GM19240 (cell line): ENCODE measurements around the gene PTS.

ENCODE experiments used
- DNase-seq: peaks from one replicate; pipeline ENCODE4 v3.0.0; 2011; ENCODE audit warnings: low spot score; ENCODE audit not compliant: insufficient read length

The PTS gene

GRCh38 chr11:112260490-112260889 is 34.3 kb downstream of the PTS start, which contains the start of gene PLET1:
Gene PLET1, minus strand, starts transcription at chr11:112260860. Its CDS starts 271 bp downstream, at chr11:112260589.
- no peak for DNase-seq

- no peak for DNase-seq
These were observed 39.6 kb downstream of the PTS start for GRCh38 chr11:112265659-112266409.

DNA sequence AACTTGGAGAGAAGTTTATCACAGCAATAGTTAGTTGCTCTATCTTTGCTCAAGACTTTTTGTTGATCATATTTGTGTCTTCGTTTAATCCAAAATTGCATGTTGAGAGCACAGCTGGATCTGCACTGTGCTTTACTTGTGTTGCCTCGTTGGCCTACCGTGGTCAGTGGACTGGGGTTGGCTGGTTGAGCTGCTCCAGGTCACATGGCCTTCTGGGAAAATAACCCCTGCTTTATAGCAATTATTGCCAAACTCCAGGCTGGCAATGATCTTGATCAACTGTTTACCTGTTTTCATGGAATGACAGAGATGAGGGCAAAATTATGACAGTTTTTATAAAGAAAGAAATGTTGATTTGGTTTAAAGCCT is 40.2 kb downstream of the PTS start:
- no peak for DNase-seq

GRCh38 chr11:112267188-112267591 is 41.0 kb downstream of the PTS start:
- no peak for DNase-seq

- DNase-seq: no peak
These were observed 42.2 kb downstream of the PTS start for GRCh38 chr11:112268406-112268805.

DNA sequence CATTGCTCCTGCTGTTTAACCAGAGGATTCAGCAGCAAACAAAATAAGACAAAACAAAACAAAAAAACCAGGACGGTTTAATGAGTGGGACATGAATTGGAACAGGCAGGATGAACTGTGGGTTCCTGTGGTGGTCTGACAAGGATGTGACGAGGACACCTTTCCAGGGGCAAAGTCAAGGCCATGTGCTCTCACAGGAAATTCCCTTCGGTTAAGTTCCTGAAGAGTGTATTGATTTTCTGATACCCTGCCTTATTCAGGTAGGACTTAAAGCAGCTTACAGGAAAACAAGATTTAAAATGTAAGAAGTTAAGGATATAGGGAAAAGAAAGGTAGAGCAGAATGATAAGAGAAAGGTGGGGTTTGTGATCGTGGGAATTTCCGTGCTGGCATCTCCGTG is 42.9 kb downstream of the PTS start:
- no peak for DNase-seq

DNA sequence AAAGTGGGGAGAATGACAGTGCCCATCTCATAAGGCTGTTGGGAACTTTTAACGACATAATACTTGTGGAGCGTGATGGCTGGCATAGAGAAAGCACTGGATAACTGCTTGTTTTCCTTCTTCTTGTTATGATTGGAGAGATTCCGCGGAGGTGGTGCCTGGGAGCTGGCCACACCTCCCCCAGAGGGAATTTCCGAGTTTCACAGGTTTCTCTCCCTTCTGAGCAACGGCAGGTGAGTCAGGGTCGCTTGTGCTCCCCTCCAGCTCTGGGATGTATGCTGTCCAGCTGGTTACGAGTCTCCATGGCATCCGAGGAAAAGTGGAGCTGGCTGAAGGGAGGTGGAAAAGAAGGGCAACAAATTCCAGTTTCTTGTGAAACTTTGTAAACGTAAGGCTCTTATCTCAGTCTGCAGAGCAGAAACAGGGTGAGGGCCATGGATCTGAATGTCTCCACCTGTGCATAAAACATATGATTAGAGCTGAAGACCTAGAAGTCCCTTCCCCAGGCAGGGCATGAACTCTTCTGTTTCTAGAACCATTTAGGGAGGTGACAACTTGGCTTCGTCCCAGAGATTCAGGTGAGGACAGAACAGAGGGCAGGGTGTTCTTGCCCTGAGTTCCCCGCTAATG is 44.4 kb downstream of the PTS start:
- DNase-seq: no peak

- no peak for DNase-seq
These were observed 45.0 kb downstream of the PTS start for GRCh38 chr11:112271242-112271641.

DNA sequence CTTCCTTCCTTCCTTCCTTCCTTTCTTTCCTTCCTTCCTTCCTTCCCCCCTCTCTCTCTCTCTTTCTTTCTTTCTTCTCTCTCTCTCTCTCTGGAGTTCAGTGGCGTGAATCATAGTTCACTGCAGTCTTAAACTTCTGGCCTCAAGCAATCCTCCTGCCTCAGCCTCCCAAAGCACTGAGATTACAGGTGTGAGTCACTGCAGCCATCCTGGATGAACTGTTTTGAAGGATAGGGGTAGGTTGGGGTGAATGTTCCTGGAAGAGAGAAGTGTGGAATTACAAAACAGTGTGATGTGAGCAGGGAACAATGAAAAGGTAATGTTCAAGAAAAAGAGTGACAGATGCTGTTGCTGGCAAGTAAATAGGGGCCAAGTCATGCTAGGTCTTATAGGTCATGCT is 46.8 kb downstream of the PTS start:
- no peak for DNase-seq

DNA sequence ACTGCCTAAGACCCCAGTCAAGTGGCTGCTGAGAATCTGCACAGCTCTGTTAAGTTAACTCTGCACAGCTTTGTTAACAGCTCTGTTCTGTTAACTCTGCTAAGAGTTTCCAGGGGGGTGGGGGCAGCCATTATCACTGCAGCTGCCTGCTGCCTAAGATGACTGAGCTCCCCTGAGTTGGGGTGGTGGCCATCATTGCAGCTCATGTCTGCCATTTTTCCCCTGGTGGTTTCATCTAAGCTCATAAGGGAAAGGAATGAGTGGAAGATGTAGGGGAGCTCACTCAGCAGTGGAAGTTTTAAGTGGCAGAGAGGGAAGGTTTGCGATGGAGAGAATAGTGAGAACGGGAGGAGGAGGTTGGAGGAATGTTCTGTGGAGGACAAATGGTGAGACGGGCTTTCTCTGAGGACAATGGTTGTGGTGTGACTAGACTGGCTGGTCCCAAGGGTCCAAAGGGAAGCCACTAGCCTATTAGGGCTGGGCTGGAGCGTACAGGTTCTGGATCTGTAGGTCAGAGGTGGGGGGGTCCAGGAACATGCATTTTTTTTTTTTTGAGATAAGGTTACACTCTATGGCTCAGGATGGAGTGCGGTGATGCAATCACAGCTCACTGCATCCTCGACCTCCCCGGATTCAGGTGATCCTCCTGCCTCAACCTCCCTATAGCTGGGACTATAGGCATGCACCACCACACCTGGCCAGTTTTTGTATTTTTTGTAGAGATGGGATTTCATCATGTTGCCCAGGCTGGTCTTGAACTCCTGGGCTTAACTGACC is 48.0 kb downstream of the PTS start:
- DNase-seq: no peak

DNA sequence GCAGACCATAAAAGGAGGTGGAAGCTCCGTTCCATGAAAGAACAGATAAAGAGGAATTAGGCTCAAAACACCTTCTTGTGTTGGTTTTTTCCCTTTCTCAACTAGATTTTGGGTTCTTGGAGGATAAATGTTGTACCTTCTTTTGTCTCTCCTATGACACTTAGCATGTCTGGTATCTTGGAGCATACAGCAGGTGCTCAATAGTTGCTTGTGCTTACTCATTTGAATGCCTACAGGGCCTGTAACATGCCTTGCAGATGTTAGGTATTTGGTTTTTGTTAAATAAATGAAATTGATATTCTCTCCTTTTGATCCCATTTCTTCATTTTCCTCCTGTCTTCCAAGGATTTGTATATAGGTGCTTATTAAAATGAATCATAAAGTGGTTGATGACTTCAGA is 50.8 kb downstream of the PTS start:
- no peak for DNase-seq

DNA sequence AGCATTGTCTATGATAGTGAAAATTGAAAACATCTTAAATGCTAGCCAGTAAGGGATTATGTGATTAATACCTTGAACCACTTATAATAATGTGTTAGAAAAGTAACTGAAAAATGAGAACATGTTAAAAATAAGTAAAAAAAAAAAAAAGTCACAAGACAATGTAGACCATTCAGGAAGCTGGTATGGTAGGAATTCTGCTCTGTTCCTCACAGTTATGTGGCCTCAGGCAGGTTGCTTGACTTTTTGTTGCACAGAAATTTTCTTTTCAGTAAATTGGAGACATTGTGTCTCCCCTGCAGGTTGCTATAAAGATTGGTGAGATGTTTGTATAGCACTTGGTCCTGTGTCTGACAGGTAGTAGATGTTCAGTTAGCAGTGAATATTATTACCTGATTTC is 51.7 kb downstream of the PTS start:
- DNase-seq: no peak

GRCh38 chr11:112278803-112279202 is 52.6 kb downstream of the PTS start:
- no peak for DNase-seq

DNA sequence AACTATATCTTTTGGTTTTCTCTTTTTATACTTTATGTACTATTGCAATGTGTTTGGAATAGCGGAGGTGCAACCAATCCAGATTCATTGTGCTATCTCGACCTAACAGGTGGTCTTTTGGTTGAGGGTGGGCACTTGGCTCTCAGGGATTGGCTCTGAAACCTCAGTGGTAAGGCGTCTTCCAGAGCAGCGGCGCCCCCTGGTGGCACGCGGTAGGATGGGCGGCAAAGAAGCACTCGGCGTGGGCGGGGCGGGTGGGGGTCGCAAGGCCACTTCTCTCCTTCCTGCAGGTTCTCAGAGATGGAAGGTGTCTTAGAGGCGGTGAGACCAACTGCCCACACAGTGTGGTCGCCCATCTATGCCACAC is 53.7 kb downstream of the PTS start:
- DNase-seq: peak; percentile 47

DNA sequence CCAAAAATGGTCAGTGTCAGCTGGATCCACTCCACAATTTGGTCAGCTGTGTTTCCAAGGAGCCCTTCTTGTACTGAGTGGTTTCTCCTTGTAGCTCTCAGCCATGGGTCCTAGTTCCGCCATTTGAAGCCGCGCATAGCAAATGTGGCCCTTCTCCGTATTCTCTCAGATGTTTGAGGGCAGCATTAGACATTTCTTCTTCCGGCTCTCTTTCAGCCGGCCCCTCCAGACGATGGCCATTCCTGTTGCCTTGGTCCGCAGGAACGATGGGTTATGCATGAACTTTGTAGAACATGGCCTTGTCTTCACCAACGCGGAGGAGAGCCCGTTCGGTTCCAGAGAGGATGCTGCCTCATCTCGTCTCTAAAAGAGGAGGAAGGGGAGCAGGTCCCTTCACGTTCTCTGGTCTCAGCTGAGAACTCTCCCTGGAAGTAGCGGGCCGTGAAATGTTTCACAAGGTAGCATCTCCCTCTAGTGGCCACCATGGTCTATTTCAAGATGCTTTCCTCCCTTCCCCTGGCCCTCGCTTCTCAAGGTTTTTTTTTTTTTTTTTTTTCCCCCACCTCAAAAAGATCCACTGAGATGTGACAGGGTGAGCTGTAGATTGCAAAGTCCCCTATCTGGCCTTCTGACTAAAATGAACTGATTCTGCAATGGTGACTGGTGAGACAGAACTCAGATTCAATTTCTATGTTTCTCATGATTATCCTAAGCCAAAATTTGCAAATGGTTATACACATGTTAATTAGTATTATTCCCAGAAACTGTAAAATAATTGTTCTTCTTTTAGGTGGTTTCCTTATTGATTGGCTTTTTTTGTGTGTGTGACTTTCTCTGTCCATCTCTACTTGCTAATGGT is 54.3 kb downstream of the PTS start:
- DNase-seq: peak; percentile 55

GRCh38 chr11:112281726-112282125 is 55.5 kb downstream of the PTS start:
- no peak for DNase-seq
